H1 (cell line): ENCODE measurements around the gene ENDOV. TPM values are rescaled to one million over a fixed set of nuclear protein-coding genes. Genes with fewer than 3 reads are reported as not detected.

ENCODE experiments used
- CBX8 ChIP-seq: fragments of 300-800, 300-1000 bp; sonication (generic); IDR thresholded peaks from 2 replicates; pipeline ENCODE4 v1.7.1; 2016; ENCODE audit warnings: low read depth, low read length, borderline replicate concordance
- RXRA ChIP-seq: IDR thresholded peaks from 2 replicates; pipeline ENCODE4 v1.6.1; 2011; ENCODE audit warnings: low read depth, mild to moderate bottlenecking, low read length, moderate library complexity; ENCODE audit not compliant: insufficient read depth
- polyA plus RNA-seq, 7 experiments: library from polyadenylated mRNA; depleted of rRNA in 3 of 7; stranded (reverse) in 5 of 7; unstranded in 2 of 7; fragments of >200 nt in 5 of 7; fragments of 200-250 nt in 2 of 7; gene quantifications; 1 replicate in 5 of 7; 2 replicates in 1 of 7; 4 replicates in 1 of 7; pipeline versions ENCODE4 v1.2.1 to v1.2.3, GENCODE V29; 2011 to 2013; ENCODE audit warnings: missing spikeins in 2 of 7, mixed read lengths in 2 of 7
- total RNA-seq: library from RNA; stranded (reverse); fragmentation: NEBNext Ultra II Directional; extraction: Animal tissue kit (Norgen Biotek cat#: 25700); gene quantifications from 2 replicates; pipeline ENCODE4 v1.2.1, GENCODE V29; 2021
- TF ChIP-seq, protein P1 (sequence below), 3 experiments: IDR thresholded peaks; 1 replicate in 2 of 3; 2 replicates in 1 of 3; pipeline versions ENCODE4 v1.5.1 to v1.6.1; 2011; ENCODE audit warnings: low read length in 3 of 3, mild to moderate bottlenecking in 3 of 3, inconsistent platforms in 2 of 3, low read depth in 1 of 3, moderate library complexity in 1 of 3; ENCODE audit not compliant: insufficient read depth in 1 of 3; ENCODE audit errors: control extremely low read depth in 1 of 3

ENDOV gene
- total and polyA plus RNA-seq, 2 of the 8 experiments (the other 6 are each of a cell fraction or from before 2014, with no cell fraction given) = 10.6 to 13.3 TPM

DNA sequence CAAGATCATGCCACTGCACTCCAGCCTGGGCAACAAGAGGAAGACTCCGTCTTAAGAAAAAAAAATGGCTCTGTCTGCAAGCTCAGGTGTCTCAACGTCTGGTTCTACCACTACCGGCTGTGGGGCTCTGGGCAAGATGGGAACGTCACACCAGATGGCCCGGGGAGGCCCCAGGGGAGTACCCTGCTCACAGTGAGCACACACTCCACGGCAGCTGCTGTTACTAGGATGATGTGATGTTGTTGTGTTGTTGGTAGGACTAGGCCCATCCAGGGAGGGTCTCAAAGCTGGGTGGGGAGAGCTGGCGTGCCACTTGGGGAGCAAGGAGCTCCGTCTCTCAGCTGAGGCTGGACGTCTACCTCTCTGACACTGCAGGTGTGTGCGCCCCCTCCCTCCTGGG lies 70.9 kb downstream of the ENDOV start (continued):
- TF ChIP-seq, protein P1, sequence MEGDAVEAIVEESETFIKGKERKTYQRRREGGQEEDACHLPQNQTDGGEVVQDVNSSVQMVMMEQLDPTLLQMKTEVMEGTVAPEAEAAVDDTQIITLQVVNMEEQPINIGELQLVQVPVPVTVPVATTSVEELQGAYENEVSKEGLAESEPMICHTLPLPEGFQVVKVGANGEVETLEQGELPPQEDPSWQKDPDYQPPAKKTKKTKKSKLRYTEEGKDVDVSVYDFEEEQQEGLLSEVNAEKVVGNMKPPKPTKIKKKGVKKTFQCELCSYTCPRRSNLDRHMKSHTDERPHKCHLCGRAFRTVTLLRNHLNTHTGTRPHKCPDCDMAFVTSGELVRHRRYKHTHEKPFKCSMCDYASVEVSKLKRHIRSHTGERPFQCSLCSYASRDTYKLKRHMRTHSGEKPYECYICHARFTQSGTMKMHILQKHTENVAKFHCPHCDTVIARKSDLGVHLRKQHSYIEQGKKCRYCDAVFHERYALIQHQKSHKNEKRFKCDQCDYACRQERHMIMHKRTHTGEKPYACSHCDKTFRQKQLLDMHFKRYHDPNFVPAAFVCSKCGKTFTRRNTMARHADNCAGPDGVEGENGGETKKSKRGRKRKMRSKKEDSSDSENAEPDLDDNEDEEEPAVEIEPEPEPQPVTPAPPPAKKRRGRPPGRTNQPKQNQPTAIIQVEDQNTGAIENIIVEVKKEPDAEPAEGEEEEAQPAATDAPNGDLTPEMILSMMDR (IDR thresholded peaks at IDR 0.05; ENCODE audit: control extremely low read depth in 1 of 3, insufficient read depth in 1 of 3, low read depth in 1 of 3, low read length in 3 of 3) = no peak
- TF ChIP-seq CBX8 = no peak
- TF ChIP-seq RXRA = no peak
